Natural killer cell (primary cell): ENCODE results near the gene GALE. TPM values are rescaled to one million over a fixed set of nuclear protein-coding genes. Genes with fewer than 3 reads are reported as not detected.

ENCODE experiments used
- ATAC-seq, 3 donors: fragments of 150-1000 bp in 2 of 3; fragments of 200-7000 bp in 1 of 3; cut with Tn5 transposase; 1 replicate in 1 of 3; 2 replicates in 2 of 3; pipeline ENCODE4 v1.10.0; 2021; ENCODE audit warnings: mild to moderate bottlenecking in 2 of 3, moderate library complexity in 2 of 3
- DNase-seq, 2 donors: peaks; one replicate each; pipeline versions ENCODE4 v3.0.0 to v3.0.0-alpha.2; 2013 to 2021; ENCODE audit warnings: mixed read lengths in 1 of 2
- H3K27ac ChIP-seq: one replicate; pipeline ENCODE4 v1.5.1; 2013; ENCODE audit warnings: mild to moderate bottlenecking, low read length
- H3K27me3 ChIP-seq: one replicate; pipeline ENCODE4 v1.6.1; 2013; ENCODE audit warnings: low read length; ENCODE audit not compliant: control insufficient read depth, insufficient read depth
- H3K36me3 ChIP-seq: one replicate; pipeline ENCODE4 v1.6.1; 2013; ENCODE audit warnings: low read length; ENCODE audit not compliant: control insufficient read depth, insufficient read depth
- H3K4me1 ChIP-seq: one replicate; pipeline ENCODE4 v1.6.1; 2013; ENCODE audit warnings: low read length; ENCODE audit not compliant: control insufficient read depth, insufficient read depth
- H3K4me3 ChIP-seq: one replicate; pipeline ENCODE4 v1.5.1; 2013; ENCODE audit warnings: low read length
- H3K9me3 ChIP-seq: one replicate; pipeline ENCODE4 v1.6.1; 2013; ENCODE audit warnings: low read length; ENCODE audit not compliant: control insufficient read depth, insufficient read depth
- H3K27ac Mint-ChIP-seq, 2 donors: one replicate each; pipeline ENCODE4 v1.8.0; 2022; ENCODE audit warnings: mild to moderate bottlenecking in 2 of 2, mixed read lengths in 2 of 2, moderate library complexity in 1 of 2
- H3K27me3 Mint-ChIP-seq, 2 donors: one replicate each; pipeline ENCODE4 v1.8.0; 2022; ENCODE audit warnings: low read depth in 2 of 2, mixed read lengths in 2 of 2
- H3K36me3 Mint-ChIP-seq: one replicate; pipeline ENCODE4 v1.8.0; 2022; ENCODE audit warnings: mixed read lengths
- H3K4me1 Mint-ChIP-seq, 2 donors: one replicate each; pipeline ENCODE4 v1.8.0; 2022; ENCODE audit warnings: mixed read lengths in 2 of 2
- H3K4me3 Mint-ChIP-seq: one replicate; pipeline ENCODE4 v1.8.0; 2022; ENCODE audit warnings: mild to moderate bottlenecking, moderate library complexity, mixed read lengths
- H3K9me3 Mint-ChIP-seq, 2 donors: one replicate each; pipeline ENCODE4 v1.8.0; 2022; ENCODE audit warnings: mixed read lengths in 2 of 2
- WGBS: methylation state at CpG from one replicate; pipeline ENCODE4 v1.1.7; 2013; ENCODE audit warnings: missing lambda C conversion rate; ENCODE audit not compliant: insufficient coverage; 5-methylcytosine and 5-hydroxymethylcytosine counted together
- intact Hi-C: fragments of 100-400 bp; cut with micrococcal nuclease; formaldehyde crosslinking; loops from one replicate; pipeline ENCODE4 v1.14.2; 2022
- total RNA-seq, 4 donors: library from RNA; stranded (reverse); fragments of 120-200 nt in 1 of 4; gene quantifications; one replicate each; pipeline versions ENCODE4 v1.2.3 to v1.2.4, GENCODE V29; 2013 to 2022
- TF ChIP-seq, protein P1 (sequence below): fragments of 200-600 bp; IDR thresholded peaks from one replicate; pipeline ENCODE4 v1.8.0; 2022; ENCODE audit warnings: antibody characterized with exemption

Gene GALE
- total RNA-seq, 3 donors from 2014 or later (not counting 1 experiment from before 2014, with no cell fraction given): 12.8 to 20.3 (median 14.6) TPM

DNA sequence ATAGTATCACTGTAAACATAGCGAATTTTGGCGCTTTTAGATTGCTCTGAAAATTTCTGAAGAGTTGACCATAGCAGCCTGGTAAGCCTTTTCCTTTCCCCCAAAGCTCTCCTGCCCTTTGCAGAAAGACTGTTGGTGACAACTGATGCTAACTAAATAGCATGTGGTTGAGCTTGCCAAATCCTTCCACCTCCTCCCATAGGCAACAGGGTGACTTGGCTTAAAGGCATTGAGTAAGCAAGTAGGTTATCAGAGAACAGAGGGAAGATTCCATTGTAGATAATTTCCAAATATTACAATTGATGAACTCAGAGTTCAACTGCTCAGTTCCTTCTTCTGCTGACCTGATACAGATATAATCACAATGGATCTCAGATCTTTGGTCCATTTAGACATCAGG, 44.6 kb upstream of the GALE start:
- H3K9me3 Mint-ChIP-seq: no peaks in the 10 kb centered on the region
- H3K4me1 Mint-ChIP-seq: no peaks in the 10 kb centered on the region
- H3K27ac Mint-ChIP-seq: no peak overlapping the region
- WGBS: 100% methylated on average over 2 of the region's 2 CpGs
- intact Hi-C loops: no loop called here
- H3K4me3 Mint-ChIP-seq: no peak overlapping the region
- no peaks in the 10 kb centered on the region for H3K4me1 ChIP-seq
- ATAC-seq (peak in 1 of 3 donors; percentile 32), DNase-seq (no peak)
- peaks cover 25% of the 10 kb centered on the region for H3K36me3 ChIP-seq
- H3K9me3 ChIP-seq: no peaks in the 10 kb centered on the region
- no peaks in the 10 kb centered on the region for H3K27me3 ChIP-seq
- no peaks in the 10 kb centered on the region for H3K27me3 Mint-ChIP-seq
- H3K36me3 Mint-ChIP-seq: peaks cover 20% of the 10 kb centered on the region
- H3K4me3 ChIP-seq: no peak overlapping the region
- TF ChIP-seq, protein P1, sequence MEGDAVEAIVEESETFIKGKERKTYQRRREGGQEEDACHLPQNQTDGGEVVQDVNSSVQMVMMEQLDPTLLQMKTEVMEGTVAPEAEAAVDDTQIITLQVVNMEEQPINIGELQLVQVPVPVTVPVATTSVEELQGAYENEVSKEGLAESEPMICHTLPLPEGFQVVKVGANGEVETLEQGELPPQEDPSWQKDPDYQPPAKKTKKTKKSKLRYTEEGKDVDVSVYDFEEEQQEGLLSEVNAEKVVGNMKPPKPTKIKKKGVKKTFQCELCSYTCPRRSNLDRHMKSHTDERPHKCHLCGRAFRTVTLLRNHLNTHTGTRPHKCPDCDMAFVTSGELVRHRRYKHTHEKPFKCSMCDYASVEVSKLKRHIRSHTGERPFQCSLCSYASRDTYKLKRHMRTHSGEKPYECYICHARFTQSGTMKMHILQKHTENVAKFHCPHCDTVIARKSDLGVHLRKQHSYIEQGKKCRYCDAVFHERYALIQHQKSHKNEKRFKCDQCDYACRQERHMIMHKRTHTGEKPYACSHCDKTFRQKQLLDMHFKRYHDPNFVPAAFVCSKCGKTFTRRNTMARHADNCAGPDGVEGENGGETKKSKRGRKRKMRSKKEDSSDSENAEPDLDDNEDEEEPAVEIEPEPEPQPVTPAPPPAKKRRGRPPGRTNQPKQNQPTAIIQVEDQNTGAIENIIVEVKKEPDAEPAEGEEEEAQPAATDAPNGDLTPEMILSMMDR: no peak
- no peak overlapping the region for H3K27ac ChIP-seq

DNA sequence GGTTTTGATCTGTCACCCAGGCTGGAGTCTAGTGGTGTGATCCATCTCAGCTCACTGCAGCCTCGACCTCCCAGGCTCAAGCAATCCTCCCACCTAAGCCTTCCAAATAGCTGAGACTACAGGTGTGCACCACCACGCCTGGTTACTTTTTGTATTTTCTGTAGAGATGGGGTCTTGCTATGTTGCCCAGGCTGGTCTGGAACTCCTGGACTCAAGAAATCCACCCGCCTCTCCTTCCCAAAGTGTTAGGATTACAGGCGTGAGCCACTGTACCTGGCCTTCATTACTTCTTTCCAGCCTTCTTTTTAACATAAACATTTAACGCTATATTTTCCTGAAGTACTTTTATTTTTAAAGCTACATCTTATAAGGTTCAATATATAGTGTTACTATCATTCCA, 43.1 kb upstream of the GALE start:
- intact Hi-C loops: no loop called here
- no peaks in the 10 kb centered on the region for H3K4me1 ChIP-seq
- Mint-ChIP-seq H3K27me3 (no peaks in the 10 kb centered on the region), H3K27ac (no peak overlapping the region), H3K4me1 (peaks cover 0 to under 1% of the 10 kb centered on the region in 2 donors), H3K36me3 (peaks cover 20% of the 10 kb centered on the region), H3K9me3 (no peaks in the 10 kb centered on the region), H3K4me3 (no peak overlapping the region)
- ATAC-seq: no peak
- H3K9me3 ChIP-seq: no peaks in the 10 kb centered on the region
- peaks cover 24% of the 10 kb centered on the region for H3K36me3 ChIP-seq
- TF ChIP-seq, protein P1: no peak
- no peak overlapping the region for H3K27ac ChIP-seq
- no peaks in the 10 kb centered on the region for H3K27me3 ChIP-seq
- WGBS: 93% methylated on average over 4 of the region's 5 CpGs
- DNase-seq: no peak
- H3K4me3 ChIP-seq: no peak overlapping the region

DNA sequence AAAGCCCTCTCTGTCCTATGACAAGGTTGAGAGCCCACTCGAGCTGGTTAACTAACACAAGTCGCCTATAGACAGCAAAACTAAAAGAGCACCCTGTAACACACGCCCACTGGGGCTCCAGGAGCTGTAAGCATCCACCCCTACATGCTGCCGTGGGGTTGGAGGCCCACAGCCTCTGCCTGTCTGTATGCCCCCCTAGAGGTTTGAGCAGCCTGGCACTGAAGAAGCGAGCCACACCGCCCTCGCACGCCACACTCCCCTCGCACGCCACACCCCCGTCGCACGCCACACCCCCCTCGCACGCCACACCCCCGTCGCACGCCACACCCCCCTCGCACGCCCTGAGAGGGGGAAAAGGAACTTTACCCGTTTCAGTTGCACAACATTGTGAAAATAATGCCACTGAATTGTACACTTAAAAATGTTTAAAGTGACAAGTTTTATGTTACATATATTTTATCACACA, 37.9 kb upstream of the GALE start:
- WGBS: 1% methylated on average over 9 of the region's 21 CpGs
- Mint-ChIP-seq H3K27ac (no peak overlapping the region), H3K36me3 (no peaks in the 10 kb centered on the region), H3K4me3 (peak overlapping the region; percentile 74), H3K9me3 (no peaks in the 10 kb centered on the region), H3K4me1 (peaks cover 7 to 12% of the 10 kb centered on the region in 2 donors), H3K27me3 (peaks cover 0 to 6% of the 10 kb centered on the region in 2 donors)
- TF ChIP-seq, protein P1: no peak
- ATAC-seq (peak; percentile 98 to 99 (median 99)), DNase-seq (peak; percentile 58 to 89)
- peaks cover 9% of the 10 kb centered on the region for H3K4me1 ChIP-seq
- H3K4me3 ChIP-seq: peak overlapping the region; percentile 2
- no peaks in the 10 kb centered on the region for H3K9me3 ChIP-seq
- intact Hi-C loops: no loop called here
- no peak overlapping the region for H3K27ac ChIP-seq
- no peaks in the 10 kb centered on the region for H3K27me3 ChIP-seq
- no peaks in the 10 kb centered on the region for H3K36me3 ChIP-seq

DNA sequence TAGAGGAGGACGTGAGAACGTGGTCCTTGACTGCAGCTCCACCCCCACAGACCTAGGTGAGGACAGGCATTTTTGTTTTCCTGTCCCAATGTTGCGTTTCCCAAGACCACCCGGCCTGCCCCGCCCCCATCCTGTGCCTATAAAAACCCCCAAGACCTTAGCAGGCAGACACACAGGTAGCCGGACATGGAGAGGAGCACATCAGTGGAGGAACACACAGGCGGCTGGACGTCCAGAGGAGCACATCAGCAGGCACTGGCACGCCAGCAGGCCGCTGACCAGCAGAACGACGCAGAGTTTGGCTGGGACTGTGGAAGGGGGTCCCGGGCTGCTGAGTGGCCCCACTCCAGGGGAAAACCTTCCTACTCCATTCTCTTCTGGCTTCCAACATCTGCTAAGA, 37.4 kb upstream of the GALE start:
- ATAC-seq (peak in 1 of 3 donors; percentile 3), DNase-seq (peak in 1 of 2 donors; percentile 13)
- H3K4me1 Mint-ChIP-seq: peaks cover 7 to 12% of the 10 kb centered on the region in 2 donors
- Histone ChIP-seq H3K27me3 (no peaks in the 10 kb centered on the region), H3K4me1 (peaks cover 9% of the 10 kb centered on the region), H3K4me3 (no peak overlapping the region), H3K27ac (no peak overlapping the region), H3K36me3 (no peaks in the 10 kb centered on the region), H3K9me3 (no peaks in the 10 kb centered on the region)
- TF ChIP-seq, protein P1: no peak
- peak overlapping the region; percentile 74 for H3K4me3 Mint-ChIP-seq
- H3K9me3 Mint-ChIP-seq: no peaks in the 10 kb centered on the region
- H3K27ac Mint-ChIP-seq: no peak overlapping the region
- 44% methylated on average over 13 of the region's 13 CpGs for WGBS
- no peaks in the 10 kb centered on the region for H3K36me3 Mint-ChIP-seq
- H3K27me3 Mint-ChIP-seq: peaks cover 0 to 6% of the 10 kb centered on the region in 2 donors
- intact Hi-C loops: no loop called here
